Endodermal cell (in vitro differentiated cells): ENCODE data around the gene PEX7. TPM values are rescaled to one million over a fixed set of nuclear protein-coding genes. Genes with fewer than 3 reads are reported as not detected.
A peak's percentile ranks its signal among the peaks of the same experiment; 100 is the strongest.
"Not testable (repeated sequence)": the region's sequence is repeated elsewhere in the genome, so short reads cannot be mapped to it uniquely, and the experiment has no call there.

ENCODE experiments used
- DNase-seq: peaks from one replicate; pipeline ENCODE4 v3.0.0-alpha.2; 2017
- H3K27ac ChIP-seq: 2 replicates; pipeline ENCODE4 v1.5.1; 2013; ENCODE audit warnings: mild to moderate bottlenecking, low read depth, low read length, moderate library complexity
- H3K27me3 ChIP-seq: 2 replicates; pipeline ENCODE4 v1.6.1; 2013; ENCODE audit warnings: mild to moderate bottlenecking, low read length, moderate library complexity; ENCODE audit not compliant: insufficient read depth, control insufficient read depth, poor library complexity, severe bottlenecking
- H3K36me3 ChIP-seq: 2 replicates; pipeline ENCODE4 v1.7.0; 2013; ENCODE audit warnings: mild to moderate bottlenecking, low read length, moderate library complexity; ENCODE audit not compliant: control insufficient read depth, insufficient read depth
- H3K4me1 ChIP-seq: one replicate; pipeline ENCODE4 v1.7.0; 2013; ENCODE audit warnings: low read length; ENCODE audit not compliant: control insufficient read depth, insufficient read depth
- H3K4me3 ChIP-seq: 2 replicates; pipeline ENCODE4 v1.5.1; 2013; ENCODE audit warnings: mild to moderate bottlenecking, low read length, moderate library complexity
- H3K9ac ChIP-seq: 2 replicates; pipeline ENCODE4 v1.6.1; 2013; ENCODE audit warnings: mild to moderate bottlenecking, low read length, moderate library complexity; ENCODE audit not compliant: poor library complexity, severe bottlenecking; ENCODE audit errors: extremely low read depth
- H3K9me3 ChIP-seq: 2 replicates; pipeline ENCODE4 v1.6.1; 2013; ENCODE audit warnings: mild to moderate bottlenecking, low read length, moderate library complexity; ENCODE audit not compliant: control insufficient read depth
- H3K27ac Mint-ChIP-seq: 2 replicates; pipeline ENCODE4 v1.8.0; 2020; ENCODE audit warnings: mixed read lengths
- H3K27me3 Mint-ChIP-seq: 2 replicates; pipeline ENCODE4 v1.8.0; 2021; ENCODE audit warnings: mild to moderate bottlenecking, mixed read lengths; ENCODE audit not compliant: insufficient read depth
- H3K36me3 Mint-ChIP-seq: 2 replicates; pipeline ENCODE4 v1.8.0; 2020; ENCODE audit warnings: low read depth, mixed read lengths
- H3K4me1 Mint-ChIP-seq: 2 replicates; pipeline ENCODE4 v1.8.0; 2020; ENCODE audit warnings: mixed read lengths
- H3K4me3 Mint-ChIP-seq: 2 replicates; pipeline ENCODE4 v1.8.0; 2020; ENCODE audit warnings: mild to moderate bottlenecking, moderate library complexity, mixed read lengths
- H3K9me3 Mint-ChIP-seq: 2 replicates; pipeline ENCODE4 v1.8.0; 2020; ENCODE audit warnings: mild to moderate bottlenecking, mixed read lengths
- CTCF ChIP-seq: fragments of 200-600 bp; sonication (generic); conservative IDR thresholded peaks from 2 replicates; pipeline ENCODE4 v1.5.0; 2021; ENCODE audit warnings: antibody characterized with exemption, mild to moderate bottlenecking
- WGBS, 2 experiments: methylation state at CpG; one replicate each; pipeline versions ENCODE4 v1.1.5 to v1.1.7; 2013; ENCODE audit warnings: missing lambda C conversion rate in 2 of 2, mixed read lengths in 1 of 2; ENCODE audit not compliant: insufficient coverage in 1 of 2, insufficient read length in 1 of 2; 5-methylcytosine and 5-hydroxymethylcytosine counted together
- total RNA-seq, 2 donors: library from RNA; stranded (reverse); fragmentation: NEBNext Ultra II Directional in 1 of 2; extraction: Animal tissue kit (Norgen Biotek cat#: 25700) in 1 of 2; gene quantifications; 2 replicates in 1 of 2; 3 replicates in 1 of 2; pipeline ENCODE4 v1.2.1, GENCODE V29; 2021

PEX7 gene
- total RNA-seq, 2 donors from 2014 or later, result 11.2 to 11.6 TPM

- Mint-ChIP-seq H3K9me3 (peaks cover 15% of the 10 kb centered on the region), H3K27ac (peak overlapping the region; percentile 57), H3K36me3 (peaks cover 3% of the 10 kb centered on the region), H3K27me3 (no peaks in the 10 kb centered on the region), H3K4me1 (peaks cover 11% of the 10 kb centered on the region), H3K4me3 (no peak overlapping the region)
- no peak overlapping the region for H3K9ac ChIP-seq
- H3K9me3 ChIP-seq, result no peaks in the 10 kb centered on the region
- no peak for TF ChIP-seq CTCF
- no peak overlapping the region for H3K4me3 ChIP-seq
- H3K27me3 ChIP-seq, result no peaks in the 10 kb centered on the region
- H3K4me1 ChIP-seq, result no peaks in the 10 kb centered on the region
- DNase-seq, result peak; percentile 69
- H3K36me3 ChIP-seq, result no peaks in the 10 kb centered on the region
- WGBS, 2 experiments, result 28 to 71% methylated on average over 4 to 7 of the region's 9 CpGs
- no peak overlapping the region for H3K27ac ChIP-seq
Observed at GRCh38 chr6:136947037-136947436, 124.6 kb downstream of the PEX7 start.

- H3K9me3 ChIP-seq, H3K27me3 Mint-ChIP-seq, H3K27ac ChIP-seq, H3K36me3 ChIP-seq, H3K27me3 ChIP-seq, H3K9ac ChIP-seq, H3K36me3 Mint-ChIP-seq, H3K27ac Mint-ChIP-seq, DNase-seq, H3K4me3 Mint-ChIP-seq, H3K4me3 ChIP-seq, H3K4me1 ChIP-seq: not testable (repeated sequence)
- WGBS, 2 experiments, result 92% methylated on average over 3 of the region's 3 CpGs; no CpG with 5 or more reads in 1 of the 2 experiments
- peaks cover 11% of the 10 kb centered on the region for H3K4me1 Mint-ChIP-seq
- H3K9me3 Mint-ChIP-seq, result peaks cover 15% of the 10 kb centered on the region
Observed at GRCh38 chr6:136949957-136950356, 127.6 kb downstream of the PEX7 start.

GRCh38 chr6:136950436-136951126, 128.2 kb downstream of the PEX7 start:
- Histone ChIP-seq H3K27me3 (no peaks in the 10 kb centered on the region), H3K9me3 (no peaks in the 10 kb centered on the region), H3K9ac (no peak overlapping the region), H3K4me1 (no peaks in the 10 kb centered on the region), H3K4me3 (no peak overlapping the region), H3K27ac (no peak overlapping the region), H3K36me3 (no peaks in the 10 kb centered on the region)
- Mint-ChIP-seq H3K4me3 (no peak overlapping the region), H3K4me1 (peaks cover 15% of the 10 kb centered on the region), H3K9me3 (peaks cover 15% of the 10 kb centered on the region), H3K27me3 (no peaks in the 10 kb centered on the region), H3K27ac (no peak overlapping the region), H3K36me3 (peaks cover 3% of the 10 kb centered on the region)
- no peak for TF ChIP-seq CTCF
- peak; percentile 17 for DNase-seq
- 94 to 95% methylated on average over 3 to 4 of the region's 4 CpGs for WGBS, 2 experiments
